GM18870 (cell line): ENCODE results near the gene MAST3.

Experiments used
- ATAC-seq: cut with Tn5 transposase; IDR thresholded peaks from one replicate; pipeline ENCODE4 v1.9.1; 2021; ENCODE audit warnings: moderate library complexity; ENCODE audit not compliant: unreplicated experiment

Gene MAST3

GRCh38 chr19:18097217-18097992, at the start of gene MAST3:
Gene MAST3, plus strand, starts transcription at chr19:18097778. Its CDS starts 15 bp downstream, at chr19:18097793.
- ATAC-seq = no peak

- no peak for ATAC-seq
Observed at GRCh38 chr19:18049385-18049784, 48.2 kb upstream of the MAST3 start.

GRCh38 chr19:18051887-18052286, 45.7 kb upstream of the MAST3 start:
- ATAC-seq = no peak

- no peak for ATAC-seq
Observed at GRCh38 chr19:18053576-18054219, 43.9 kb upstream of the MAST3 start.

- ATAC-seq = no peak
Observed at GRCh38 chr19:18055967-18056366, 41.6 kb upstream of the MAST3 start.

- ATAC-seq = no peak
Observed at GRCh38 chr19:18057557-18057956, 40.0 kb upstream of the MAST3 start.

- ATAC-seq = no peak
Observed at GRCh38 chr19:18058208-18059009, 39.2 kb upstream of the MAST3 start.

- no peak for ATAC-seq
Observed at GRCh38 chr19:18059297-18059696, 38.3 kb upstream of the MAST3 start.

- no peak for ATAC-seq
Observed at GRCh38 chr19:18059902-18060301, 37.7 kb upstream of the MAST3 start.

- no peak for ATAC-seq
Observed at GRCh38 chr19:18060472-18060871, 37.1 kb upstream of the MAST3 start.

GRCh38 chr19:18062028-18062427, 35.5 kb upstream of the MAST3 start:
- ATAC-seq = no peak

- no peak for ATAC-seq
Observed at GRCh38 chr19:18063463-18063862, 34.1 kb upstream of the MAST3 start.

- no peak for ATAC-seq
Observed at GRCh38 chr19:18065173-18065495, 32.4 kb upstream of the MAST3 start.

- ATAC-seq = no peak
Observed at GRCh38 chr19:18068395-18068794, 29.2 kb upstream of the MAST3 start.

GRCh38 chr19:18069383-18069782, 28.2 kb upstream of the MAST3 start:
- no peak for ATAC-seq

GRCh38 chr19:18070181-18070580, 27.4 kb upstream of the MAST3 start:
- ATAC-seq = no peak

GRCh38 chr19:18072335-18072734, 25.2 kb upstream of the MAST3 start:
- no peak for ATAC-seq

GRCh38 chr19:18073197-18073596, 24.4 kb upstream of the MAST3 start:
- no peak for ATAC-seq

GRCh38 chr19:18074192-18074591, 23.4 kb upstream of the MAST3 start:
- no peak for ATAC-seq

- no peak for ATAC-seq
Observed at GRCh38 chr19:18083929-18084684, 13.5 kb upstream of the MAST3 start.
